Panc1 (cell line): ENCODE data around the gene FYCO1. TPM values are rescaled to one million over a fixed set of nuclear protein-coding genes. Genes with fewer than 3 reads are reported as not detected.

Source experiments
- ATAC-seq: fragments of 200-7000 bp; cut with Tn5 transposase; 2 replicates; pipeline ENCODE4 v1.9.1; 2020; ENCODE audit warnings: mild to moderate bottlenecking, moderate library complexity
- BruUV-seq: library from RNA; stranded (reverse); fragments of 400-500 nt; replicated peaks from 2 replicates; lab custom pipeline; 2021; lab: Mats Ljungman, UMichigan
- CTCF ChIA-PET: fragments of 300-600 bp; sonication (Branson Sonifier 250); formaldehyde crosslinking; loops from one replicate; lab custom pipeline; 2022; ENCODE audit warnings: antibody characterized with exemption; lab: Charles Lee
- POLR2A ChIA-PET: fragments of 300-600 bp; sonication (Branson Sonifier 250); formaldehyde crosslinking; loops from one replicate; lab custom pipeline; 2022; ENCODE audit warnings: antibody characterized with exemption; lab: Charles Lee
- DNase-seq: peaks from one replicate; pipeline ENCODE4 v3.0.0-alpha.2; 2010; ENCODE audit warnings: low read depth, low spot score
- H3K27ac ChIP-seq: 2 replicates; pipeline ENCODE4 v1.5.1; 2011; ENCODE audit warnings: mild to moderate bottlenecking, low read length, inconsistent platforms
- H3K27me3 ChIP-seq: fragments of 200-500 bp; sonication (Bioruptor generic); 2 replicates; pipeline ENCODE4 v1.6.0; 2014; ENCODE audit warnings: low read length, inconsistent platforms; ENCODE audit not compliant: control insufficient read depth, insufficient read depth
- H3K36me3 ChIP-seq: fragments of 200-500 bp; sonication (Bioruptor generic); 2 replicates; pipeline ENCODE4 v1.5.1; 2014; ENCODE audit warnings: inconsistent platforms, mild to moderate bottlenecking, low read length, moderate library complexity; ENCODE audit not compliant: control insufficient read depth, insufficient read depth
- H3K4me1 ChIP-seq: 2 replicates; pipeline ENCODE4 v1.5.1; 2011; ENCODE audit warnings: inconsistent platforms, mild to moderate bottlenecking, low read length, moderate library complexity; ENCODE audit not compliant: control insufficient read depth, insufficient read depth
- H3K4me3 ChIP-seq, 2 experiments: 2 replicates each; pipeline ENCODE4 v1.5.1; 2011 to 2012; ENCODE audit warnings: low read depth in 2 of 2, low read length in 2 of 2, mild to moderate bottlenecking in 2 of 2, inconsistent platforms in 1 of 2, moderate library complexity in 1 of 2
- H3K9me3 ChIP-seq: fragments of 200-500 bp; sonication (Bioruptor generic); 2 replicates; pipeline ENCODE4 v1.5.1; 2014; ENCODE audit warnings: low read depth, mild to moderate bottlenecking, inconsistent platforms, low read length, moderate library complexity; ENCODE audit not compliant: control insufficient read depth, insufficient read depth
- CTCF ChIP-seq: fragments of 450-650 bp; IDR thresholded peaks from 2 replicates; pipeline ENCODE4 v1.5.1; 2017; ENCODE audit warnings: mild to moderate bottlenecking
- POLR2AphosphoS5 ChIP-seq: IDR thresholded peaks from 2 replicates; pipeline ENCODE4 v1.6.1; 2012; ENCODE audit warnings: mild to moderate bottlenecking, low read depth, low read length, moderate library complexity
- REST ChIP-seq, 2 experiments: IDR thresholded peaks; 2 replicates each; pipeline ENCODE4 v1.6.1; 2011 to 2012; ENCODE audit warnings: low read depth in 2 of 2, control low read depth in 1 of 2, low read length in 1 of 2, mild to moderate bottlenecking in 1 of 2, moderate library complexity in 1 of 2; ENCODE audit not compliant: insufficient read depth in 1 of 2
- SIN3A ChIP-seq: IDR thresholded peaks from 2 replicates; pipeline ENCODE4 v1.6.1; 2012; ENCODE audit warnings: low read depth, mild to moderate bottlenecking, low read length, moderate library complexity, borderline replicate concordance; ENCODE audit not compliant: insufficient read depth
- TCF7L2 ChIP-seq: IDR thresholded peaks from 2 replicates; pipeline ENCODE4 v1.6.1; 2011; ENCODE audit warnings: mild to moderate bottlenecking, low read depth, low read length, inconsistent platforms
- in situ Hi-C: cut with HindIII; loops from 2 replicates; pipeline ENCODE4 v1.10.0; 2016; ENCODE audit warnings: low sequenced_read_pairs, low pct_unique_long_range_greater_than_20kb
- intact Hi-C: fragments of 100-400 bp; cut with micrococcal nuclease; formaldehyde crosslinking; loops from one replicate; pipeline ENCODE4 v1.10.0; 2022; ENCODE audit not compliant: unreplicated experiment
- total RNA-seq: library from RNA; stranded (reverse); gene quantifications from one replicate; pipeline ENCODE4 v1.2.1, GENCODE V29; 2021; ENCODE audit not compliant: unreplicated experiment

FYCO1 gene
- total RNA-seq, 1 experiment from 2014 or later = 8.7 TPM

- H3K9me3 ChIP-seq = no peaks in the 10 kb centered on the region
- no TSS peak for BruUV-seq
- ATAC-seq = peak; percentile 33; the same call in 1 of the 2 replicates
- H3K27me3 ChIP-seq = no peaks in the 10 kb centered on the region
- H3K27ac ChIP-seq = no peak overlapping the region
- DNase-seq = no peak
- ChIA-PET POLR2A (no interaction called here), CTCF (interaction anchor here (0.9 to 3.0 kb wide), 3 partner anchors 139 to 438 kb away, joined by 4 to 19 read pairs (median 4); no protein-coding TSS in a partner anchor)
- in situ Hi-C loops (no loop called here), intact Hi-C loops (loop anchor here (10.0 kb wide), 1 partner anchor 435 kb away; the partner anchor contains the start of gene CCR5)
- no peaks in the 10 kb centered on the region for H3K36me3 ChIP-seq
- H3K4me3 ChIP-seq = no peak overlapping the region
- TF ChIP-seq POLR2AphosphoS5 (no peak), SIN3A (no peak), TCF7L2 (no peak), CTCF (no peak), REST (IDR thresholded peaks at IDR 0.05; ENCODE audit: insufficient read depth in 1 of 2, low read depth in 2 of 2, low read length in 1 of 2) (no peak)
- H3K4me1 ChIP-seq = no peaks in the 10 kb centered on the region
These were observed 56.3 kb downstream of the FYCO1 start for GRCh38 chr3:45939341-45939771.

- no peaks in the 10 kb centered on the region for H3K27me3 ChIP-seq
- no peaks in the 10 kb centered on the region for H3K36me3 ChIP-seq
- BruUV-seq = no TSS peak
- no peaks in the 10 kb centered on the region for H3K4me1 ChIP-seq
- H3K27ac ChIP-seq = no peak overlapping the region
- H3K4me3 ChIP-seq = no peak overlapping the region
- ChIA-PET POLR2A (no interaction called here), CTCF (interaction anchor here (0.9 to 3.0 kb wide), 3 partner anchors 140 to 438 kb away, joined by 4 to 19 read pairs (median 4); no protein-coding TSS in a partner anchor)
- intact Hi-C loops = loop anchor here (1.0 to 10.0 kb wide), 2 partner anchors 139 to 436 kb away; partner anchors contain the start of gene CCR5
- DNase-seq (peak; percentile 66), ATAC-seq (peak; percentile 91)
- in situ Hi-C loops = no loop called here
- no peak for TF ChIP-seq TCF7L2
- TF ChIP-seq CTCF = peak; percentile 84
- TF ChIP-seq SIN3A = no peak
- no peaks in the 10 kb centered on the region for H3K9me3 ChIP-seq
These were observed 56.8 kb downstream of the FYCO1 start for GRCh38 chr3:45938864-45939263.
